ENCODE data around the gene ADAMTSL2.

Gene ADAMTSL2

GRCh38 chr9:133591985-133592384, 57.5 kb downstream of the ADAMTSL2 start:
- DNase-seq, result no peak

DNA sequence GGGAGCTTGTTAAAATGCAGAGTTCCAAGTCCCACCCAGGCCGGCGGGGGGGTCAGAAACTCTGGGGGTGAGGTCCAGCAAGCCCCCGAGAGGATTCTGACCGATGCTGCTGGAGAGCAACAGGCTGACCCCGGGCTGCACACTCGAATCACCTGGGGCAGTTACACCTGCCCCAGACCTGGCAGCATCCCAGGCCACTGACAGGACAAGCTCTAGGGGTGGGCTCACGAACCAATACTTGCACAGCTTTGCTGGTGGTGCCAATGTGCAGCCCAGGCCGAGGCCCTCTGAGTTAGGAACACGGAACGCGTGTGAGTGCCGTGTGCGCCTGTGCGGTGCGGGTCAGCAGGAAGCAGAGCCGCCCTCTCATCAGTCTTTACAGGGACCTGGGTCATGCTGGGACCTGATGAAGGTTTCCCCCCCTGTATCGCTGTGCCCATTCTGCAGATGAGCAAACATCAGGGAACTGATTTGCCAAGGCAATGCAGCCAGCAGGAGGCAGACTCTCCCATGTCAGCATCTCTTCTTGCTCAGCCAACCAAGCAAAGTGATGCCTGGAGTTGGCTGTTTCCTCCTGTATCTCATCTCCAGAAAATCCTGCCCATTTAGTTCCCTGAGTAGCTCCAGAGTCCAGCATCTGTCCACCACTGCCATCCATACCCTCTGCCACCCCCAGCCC, 58.4 kb downstream of the ADAMTSL2 start:
- DNase-seq, result no peak

DNA sequence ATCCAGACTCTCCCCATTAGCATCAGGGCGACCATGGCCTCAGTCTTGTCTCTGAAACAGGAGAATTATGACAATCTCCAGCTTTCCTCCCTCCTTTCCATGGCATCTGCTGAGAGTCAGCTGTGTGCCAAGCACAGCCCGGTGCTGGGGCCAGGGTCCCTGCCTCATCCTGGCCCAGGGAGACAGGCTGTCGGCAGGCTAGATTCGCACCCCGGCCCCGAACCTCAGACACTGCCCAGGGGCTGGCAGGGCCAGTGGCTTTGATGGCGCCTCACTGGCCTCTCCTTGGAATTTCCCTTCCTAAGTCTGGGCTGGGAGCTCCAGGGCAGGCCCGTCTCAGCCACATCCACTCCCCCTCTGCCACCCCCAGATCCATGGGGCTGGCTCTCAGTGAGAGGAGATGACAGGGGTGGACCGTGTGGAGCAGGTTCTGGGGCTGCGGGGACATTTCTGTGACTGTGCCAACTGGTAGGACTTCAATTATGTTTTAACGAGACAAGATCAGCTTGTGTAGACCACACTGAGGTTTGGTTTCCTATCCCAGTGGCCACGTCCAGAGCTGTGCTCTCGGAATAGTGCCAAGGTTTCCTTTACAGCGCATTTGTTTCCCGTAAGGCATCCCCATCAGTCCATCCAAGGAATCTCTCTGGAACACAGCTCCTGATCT, 59.2 kb downstream of the ADAMTSL2 start:
- no peak for DNase-seq

DNA sequence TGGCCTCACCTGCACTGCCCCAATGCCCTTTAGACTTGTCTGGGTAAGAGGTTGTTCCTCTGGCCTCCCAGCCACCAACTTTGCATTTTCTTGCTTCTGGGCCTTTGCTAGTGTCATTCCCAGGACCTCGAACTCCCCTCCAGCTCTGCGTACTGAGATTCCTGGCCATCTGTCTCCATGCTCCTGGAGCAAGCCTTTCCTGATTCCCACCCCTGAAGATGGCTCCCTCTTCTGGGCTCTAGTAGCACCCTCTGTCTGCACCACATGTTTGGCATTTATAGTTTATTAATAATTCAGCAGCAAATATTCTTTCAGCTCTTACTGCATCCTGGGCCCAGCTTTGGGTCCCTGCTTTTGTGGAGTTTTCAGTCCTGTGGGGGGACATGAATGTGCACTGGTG, 59.8 kb downstream of the ADAMTSL2 start:
- DNase-seq, result no peak

- DNase-seq, result no peak
Measured at GRCh38 chr9:133595910-133596309, 61.4 kb downstream of the ADAMTSL2 start.

- DNase-seq, result no peak
Measured at GRCh38 chr9:133597316-133597957, 62.9 kb downstream of the ADAMTSL2 start.

- no peak for DNase-seq
Measured at GRCh38 chr9:133598978-133599377, 64.5 kb downstream of the ADAMTSL2 start.

DNA sequence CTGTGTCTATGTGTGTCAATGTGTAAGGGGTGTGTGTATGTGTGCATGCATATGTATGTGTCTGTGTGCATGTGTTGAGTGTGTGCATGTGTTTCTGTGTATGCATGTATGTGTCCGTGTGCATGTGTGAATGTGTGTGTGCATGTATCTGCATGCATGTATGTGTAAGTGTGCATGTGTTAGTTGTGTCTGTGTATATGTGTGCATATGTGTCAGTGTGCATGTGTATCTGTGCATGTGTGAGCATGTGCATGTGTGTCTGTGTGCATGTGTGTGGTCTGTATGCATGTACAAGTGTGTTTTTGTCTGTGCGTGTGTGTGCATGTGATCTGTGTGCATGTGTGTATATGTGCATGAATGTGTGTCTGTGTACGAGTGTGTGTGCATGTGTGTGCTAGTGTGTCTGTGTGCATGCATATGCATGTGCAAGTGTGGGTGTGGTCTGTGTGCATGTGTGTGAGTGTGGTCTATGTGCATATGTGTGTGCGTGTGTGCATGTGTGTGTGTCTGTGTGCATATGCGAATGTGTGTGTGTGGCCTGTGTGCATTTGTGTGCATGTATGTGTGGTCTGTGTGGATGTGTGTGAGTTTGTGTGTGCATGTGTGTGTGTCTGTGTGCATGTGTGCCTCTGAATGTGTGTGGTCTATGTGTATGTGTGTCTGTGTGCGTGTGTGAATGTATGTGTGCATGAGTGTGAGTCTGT, 65.1 kb downstream of the ADAMTSL2 start:
- no peak for DNase-seq

GRCh38 chr9:133600739-133601138, 66.2 kb downstream of the ADAMTSL2 start:
- no peak for DNase-seq

DNA sequence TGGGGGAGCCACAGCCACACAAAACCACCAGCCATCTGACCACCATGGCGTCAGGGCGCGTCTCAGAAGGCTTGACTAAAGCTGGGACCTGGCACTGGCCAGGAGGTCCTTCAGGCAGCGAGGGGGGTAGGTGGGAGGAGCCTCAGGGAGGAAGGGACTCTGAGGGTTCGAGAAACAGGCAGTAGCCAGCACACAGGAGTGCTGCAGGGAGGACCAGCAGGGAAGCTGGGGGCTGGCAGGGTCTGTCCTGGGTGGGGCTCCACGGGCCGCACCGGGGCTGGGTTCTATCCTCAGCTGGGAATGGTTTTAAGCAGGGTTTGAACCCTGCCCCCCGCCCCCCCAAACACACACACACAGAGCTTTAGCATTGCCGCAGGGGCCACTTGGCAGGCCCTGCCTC, 67.2 kb downstream of the ADAMTSL2 start:
- DNase-seq, result no peak

DNA sequence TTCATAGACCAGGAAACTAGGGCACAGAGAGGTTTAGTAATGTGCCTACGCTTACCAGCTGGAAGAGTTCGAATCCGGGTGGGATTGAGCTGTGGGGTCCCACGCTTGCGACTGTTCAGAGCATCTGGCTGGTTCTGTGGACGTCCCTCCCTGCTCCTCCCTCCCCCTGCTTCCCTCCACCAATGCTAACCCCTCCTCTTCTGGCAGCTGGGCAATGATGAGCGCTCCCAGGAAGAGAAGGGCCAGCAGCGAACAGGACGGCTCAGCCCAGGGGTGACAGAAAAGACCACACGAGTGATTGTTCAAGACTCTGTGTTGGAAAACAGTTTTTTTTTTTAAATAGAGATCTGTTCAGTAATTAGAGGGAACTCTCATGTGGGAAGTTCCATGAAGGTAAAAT, 67.8 kb downstream of the ADAMTSL2 start:
- no peak for DNase-seq

GRCh38 chr9:133603135-133603927, 68.8 kb downstream of the ADAMTSL2 start:
- DNase-seq, result no peak

- DNase-seq, result no peak
Measured at GRCh38 chr9:133604214-133604613, 69.7 kb downstream of the ADAMTSL2 start.

GRCh38 chr9:133604856-133605255, 70.4 kb downstream of the ADAMTSL2 start:
- DNase-seq, result no peak

GRCh38 chr9:133605446-133605845, 70.9 kb downstream of the ADAMTSL2 start:
- DNase-seq, result no peak

DNA sequence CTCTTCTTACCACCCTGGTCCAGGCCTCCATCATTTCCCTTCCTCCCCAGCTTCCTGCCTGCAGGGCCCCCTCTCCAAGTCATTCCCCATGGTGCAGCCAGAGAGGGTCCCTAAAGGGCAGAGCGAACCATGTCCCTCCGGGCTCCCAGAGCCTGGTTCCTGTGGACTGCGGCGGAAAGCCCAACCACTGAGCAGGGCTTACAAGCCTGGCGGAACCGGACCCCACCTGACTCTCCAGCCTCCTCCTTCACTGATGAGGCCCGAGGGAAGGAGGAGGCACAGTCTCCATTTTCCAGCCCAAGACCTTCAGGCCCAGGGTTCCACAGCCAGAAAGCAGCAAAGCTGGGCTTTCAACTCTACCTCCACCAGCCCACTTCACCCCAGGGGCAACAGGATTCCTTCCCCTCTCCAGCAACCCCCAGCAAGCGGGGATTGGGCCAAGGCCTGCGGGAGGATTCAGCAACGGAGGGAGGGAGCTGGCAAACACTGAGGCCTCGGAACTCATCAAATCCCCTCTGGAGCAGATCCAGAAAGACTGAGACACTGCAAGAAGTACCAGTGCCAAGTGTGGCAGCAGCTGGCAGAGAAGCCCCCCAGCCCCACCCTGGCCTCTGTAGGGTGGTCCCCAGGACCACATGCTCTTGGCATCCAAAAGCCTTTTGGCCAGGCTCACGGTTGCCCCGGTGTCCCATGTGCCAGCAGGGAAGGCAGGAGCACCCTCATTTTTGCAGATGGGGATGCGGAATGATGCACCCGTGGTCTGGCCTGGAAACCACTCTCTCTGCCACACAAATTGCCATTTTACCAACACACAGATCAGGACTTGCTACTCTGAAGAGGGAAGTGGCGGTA, 71.6 kb downstream of the ADAMTSL2 start:
- DNase-seq, result no peak

GRCh38 chr9:133606708-133607025, 72.2 kb downstream of the ADAMTSL2 start:
- no peak for DNase-seq

DNA sequence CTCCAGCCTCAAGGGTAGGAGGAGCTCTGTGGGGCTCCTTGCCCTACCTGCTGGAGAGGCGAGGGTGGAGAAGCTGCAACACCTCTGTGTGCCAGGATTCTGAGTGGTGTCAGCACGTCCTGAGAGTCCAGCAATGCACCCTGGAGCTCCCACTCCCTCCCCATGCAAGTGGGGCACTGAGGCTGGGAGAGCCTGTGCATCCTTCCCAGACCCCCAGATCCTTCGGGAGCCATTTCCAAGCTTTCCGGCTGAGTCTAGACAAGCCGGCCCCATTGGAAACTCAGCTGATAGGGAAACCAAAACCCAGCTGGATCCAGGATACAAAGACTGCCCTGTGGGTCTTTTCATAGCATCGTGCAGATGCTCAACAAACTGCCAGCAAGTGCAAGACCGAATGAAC, 72.9 kb downstream of the ADAMTSL2 start:
- no peak for DNase-seq

GRCh38 chr9:133607976-133608375, 73.5 kb downstream of the ADAMTSL2 start:
- DNase-seq, result no peak

DNA sequence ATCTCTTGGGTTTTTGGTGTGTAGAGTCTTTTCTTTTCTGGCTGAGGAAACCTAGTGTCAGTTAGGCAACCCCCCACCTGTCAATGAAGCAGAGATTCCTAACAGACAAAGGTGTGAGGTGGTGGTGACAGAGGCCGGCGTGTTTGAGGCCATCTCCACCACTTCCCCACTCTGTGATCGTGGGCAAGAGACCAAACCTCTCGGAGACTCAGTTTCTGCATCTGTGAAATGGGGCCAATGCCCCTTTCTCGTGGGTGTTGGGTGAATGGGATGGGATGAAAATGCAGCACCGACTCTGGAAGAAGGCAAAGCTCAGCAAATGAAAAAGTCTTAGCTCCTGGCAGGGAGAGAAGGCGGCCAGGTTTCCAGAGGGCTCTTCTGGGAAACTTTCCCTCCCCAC, 73.9 kb downstream of the ADAMTSL2 start:
- no peak for DNase-seq

- DNase-seq, result no peak
Measured at GRCh38 chr9:133608889-133609288, 74.4 kb downstream of the ADAMTSL2 start.

All from DMS 273 treated with DMSO at 0.1 percent for 48 hours (cell line).